Mesenchymal stem cell (in vitro differentiated cells and primary cell): ENCODE measurements around the gene SLC35B3.
"Not testable (repeated sequence)": the region's sequence is repeated elsewhere in the genome, so short reads cannot be mapped to it uniquely, and the experiment has no call there.

Experiments used
- DNase-seq: peaks from one replicate; pipeline ENCODE4 v3.0.0-alpha.2; 2013
- H2AFZ ChIP-seq: one replicate; pipeline ENCODE4 v1.6.1; 2013; ENCODE audit warnings: low read depth, mild to moderate bottlenecking, control low read depth, inconsistent platforms, low read length, moderate library complexity
- H2AK5ac ChIP-seq: 2 replicates; pipeline ENCODE4 v1.6.1; 2013; ENCODE audit warnings: low read length, moderate library complexity, mild to moderate bottlenecking, inconsistent platforms; ENCODE audit not compliant: severe bottlenecking
- H2BK120ac ChIP-seq: one replicate; pipeline ENCODE4 v1.6.1; 2013; ENCODE audit warnings: low read depth, mild to moderate bottlenecking, inconsistent platforms, low read length, moderate library complexity
- H2BK12ac ChIP-seq, 2 experiments: one replicate each; pipeline ENCODE4 v1.6.1; 2013; ENCODE audit warnings: inconsistent platforms in 2 of 2, low read length in 2 of 2, mild to moderate bottlenecking in 2 of 2, moderate library complexity in 2 of 2, control low read depth in 1 of 2
- H2BK15ac ChIP-seq: one replicate; pipeline ENCODE4 v1.6.1; 2013; ENCODE audit warnings: mild to moderate bottlenecking, low read depth, inconsistent platforms; ENCODE audit not compliant: poor library complexity, severe bottlenecking
- H2BK5ac ChIP-seq: 2 replicates; pipeline ENCODE4 v1.6.1; 2013; ENCODE audit warnings: low read depth, mild to moderate bottlenecking, low read length, control low read depth, inconsistent platforms; ENCODE audit not compliant: poor library complexity, severe bottlenecking
- H3K14ac ChIP-seq, 2 experiments: one replicate each; pipeline ENCODE4 v1.6.1; 2013; ENCODE audit warnings: inconsistent platforms in 2 of 2, low read length in 2 of 2, control low read depth in 1 of 2, mild to moderate bottlenecking in 1 of 2, moderate library complexity in 1 of 2
- H3K18ac ChIP-seq, 2 experiments: one replicate each; pipeline ENCODE4 v1.6.1; 2013; ENCODE audit warnings: inconsistent platforms in 2 of 2, low read length in 2 of 2, control low read depth in 1 of 2, low read depth in 1 of 2, mild to moderate bottlenecking in 1 of 2
- H3K23ac ChIP-seq, 2 experiments: one replicate each; pipeline ENCODE4 v1.6.1; 2013; ENCODE audit warnings: inconsistent platforms in 2 of 2, low read length in 2 of 2, mild to moderate bottlenecking in 2 of 2, moderate library complexity in 2 of 2, control low read depth in 1 of 2
- H3K27ac ChIP-seq: 2 replicates; pipeline ENCODE4 v1.5.1; 2013; ENCODE audit warnings: mild to moderate bottlenecking, moderate library complexity, low read length, control low read depth, inconsistent platforms; ENCODE audit not compliant: poor library complexity, severe bottlenecking
- H3K27me3 ChIP-seq, 2 experiments: 2 replicates each; pipeline versions ENCODE4 v1.6.1 to v1.7.0; 2013; ENCODE audit warnings: low read length in 2 of 2, mild to moderate bottlenecking in 2 of 2, moderate library complexity in 2 of 2, control low read depth in 1 of 2, inconsistent platforms in 1 of 2; ENCODE audit not compliant: control insufficient read depth in 1 of 2, insufficient read depth in 1 of 2
- H3K36me3 ChIP-seq, 2 experiments: 2 replicates each; pipeline versions ENCODE4 v1.6.1 to v1.7.0; 2013; ENCODE audit warnings: low read length in 2 of 2, control low read depth in 1 of 2, inconsistent platforms in 1 of 2, low read depth in 1 of 2, mild to moderate bottlenecking in 1 of 2; ENCODE audit not compliant: insufficient read depth in 2 of 2, control insufficient read depth in 1 of 2
- H3K4ac ChIP-seq, 2 experiments: one replicate each; pipeline ENCODE4 v1.6.1; 2013; ENCODE audit warnings: inconsistent platforms in 2 of 2, low read length in 2 of 2, mild to moderate bottlenecking in 2 of 2, moderate library complexity in 2 of 2, control low read depth in 1 of 2, low read depth in 1 of 2
- H3K4me1 ChIP-seq: 2 replicates; pipeline ENCODE4 v1.6.1; 2013; ENCODE audit warnings: low read depth, low read length, control low read depth; ENCODE audit not compliant: control insufficient read depth, insufficient read depth
- H3K4me2 ChIP-seq: 2 replicates; pipeline ENCODE4 v1.6.1; 2013; ENCODE audit warnings: low read length, mild to moderate bottlenecking, inconsistent platforms; ENCODE audit not compliant: poor library complexity, severe bottlenecking
- H3K4me3 ChIP-seq, 2 experiments: 2 replicates each; pipeline versions ENCODE4 v1.5.1 to v1.7.0; 2013; ENCODE audit warnings: low read length in 2 of 2, mild to moderate bottlenecking in 2 of 2, control low read depth in 1 of 2, low read depth in 1 of 2; ENCODE audit not compliant: insufficient read depth in 1 of 2
- H3K79me1 ChIP-seq: replicated peaks from 2 replicates; pipeline ENCODE4 v1.6.1; 2013; ENCODE audit warnings: mild to moderate bottlenecking, control low read depth, low read length, inconsistent platforms; ENCODE audit not compliant: poor library complexity, severe bottlenecking
- H3K9ac ChIP-seq: 2 replicates; pipeline ENCODE4 v1.7.0; 2013; ENCODE audit warnings: mild to moderate bottlenecking, low read length, moderate library complexity
- H3K9me3 ChIP-seq: 2 replicates; pipeline ENCODE4 v1.7.0; 2013; ENCODE audit warnings: mild to moderate bottlenecking, low read length; ENCODE audit not compliant: control insufficient read depth
- H4K8ac ChIP-seq: one replicate; pipeline ENCODE4 v1.6.1; 2013; ENCODE audit warnings: inconsistent platforms, mild to moderate bottlenecking, low read length, moderate library complexity
- H4K91ac ChIP-seq: one replicate; pipeline ENCODE4 v1.6.1; 2013; ENCODE audit warnings: mild to moderate bottlenecking, low read length, inconsistent platforms
- WGBS: methylation state at CpG from one replicate; pipeline ENCODE4 v1.1.7; 2013; ENCODE audit warnings: mixed read lengths; 5-methylcytosine and 5-hydroxymethylcytosine counted together

Gene SLC35B3

DNA sequence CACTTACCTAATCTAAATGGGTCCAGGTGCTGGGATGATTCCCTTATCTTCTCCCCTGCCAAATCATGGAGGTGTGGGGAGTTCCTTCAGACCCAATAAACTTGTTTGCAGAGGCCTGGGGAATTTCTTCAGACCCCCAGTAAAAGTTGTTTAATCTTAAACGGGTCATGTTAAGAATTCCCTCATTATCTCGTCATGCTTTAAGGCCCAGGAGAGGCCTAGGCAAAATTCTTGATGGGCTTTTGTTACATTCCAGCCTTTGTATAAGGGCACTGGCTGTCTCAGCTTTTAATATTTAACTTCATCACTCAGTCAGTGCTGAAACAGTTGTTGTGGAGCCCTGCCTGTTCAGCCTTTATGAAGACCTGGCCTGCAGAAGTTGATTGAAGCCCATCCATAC is 11.0 kb upstream of the SLC35B3 start:
- Histone ChIP-seq H4K8ac (no peak overlapping the region), H3K27ac (peak overlapping the region; percentile 85), H2BK12ac (no peak overlapping the region), H3K36me3 (no peaks in the 10 kb centered on the region), H3K14ac (no peak overlapping the region), H3K4me2 (no peak overlapping the region), H3K18ac (no peak overlapping the region), H4K91ac (no peak overlapping the region), H2BK5ac (no peak overlapping the region), H3K9me3 (no peaks in the 10 kb centered on the region), H3K4me3 (no peak overlapping the region), H3K23ac (no peak overlapping the region), H3K79me1 (no peaks in the 10 kb centered on the region), H2BK15ac (no peak overlapping the region), H2AFZ (no peak overlapping the region), H3K9ac (no peak overlapping the region), H2AK5ac (no peak overlapping the region), H2BK120ac (no peak overlapping the region), H3K4ac (no peak overlapping the region), H3K4me1 (peaks cover 1% of the 10 kb centered on the region), H3K27me3 (no peaks in the 10 kb centered on the region)
- 49% methylated on average over 2 of the region's 2 CpGs for WGBS
- no peak for DNase-seq

DNA sequence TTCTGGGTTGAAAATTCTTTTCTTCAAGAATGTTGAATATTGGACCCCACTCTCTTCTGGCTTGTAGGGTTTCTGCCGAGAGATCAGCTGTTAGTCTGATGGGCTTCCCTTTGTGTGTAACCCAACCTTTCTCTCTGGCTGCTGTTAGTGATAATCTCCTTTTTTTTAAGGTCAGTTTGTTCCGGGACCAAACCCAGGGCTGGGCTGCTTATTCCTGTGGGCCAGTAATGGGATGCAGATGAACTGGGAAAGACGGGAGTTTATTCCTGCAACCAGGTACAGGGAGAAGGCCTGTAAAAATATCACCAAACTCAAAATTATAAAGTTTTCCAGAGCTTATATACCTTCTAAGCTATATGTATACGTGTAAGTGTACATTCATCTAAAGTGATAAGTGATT is 10.6 kb upstream of the SLC35B3 start:
- not testable (repeated sequence) for H3K9ac ChIP-seq, H3K18ac ChIP-seq, H3K27me3 ChIP-seq, H3K36me3 ChIP-seq, H3K9me3 ChIP-seq, H2AFZ ChIP-seq, H2BK12ac ChIP-seq, H4K91ac ChIP-seq, H2BK5ac ChIP-seq, H3K79me1 ChIP-seq, H3K4me1 ChIP-seq, H4K8ac ChIP-seq, H3K14ac ChIP-seq, H3K4me3 ChIP-seq, H3K23ac ChIP-seq, H3K4ac ChIP-seq, DNase-seq, H2BK120ac ChIP-seq, H2BK15ac ChIP-seq, H3K4me2 ChIP-seq
- 100% methylated on average over 1 of the region's 4 CpGs for WGBS
- H3K27ac ChIP-seq: peak overlapping the region; percentile 52
- H2AK5ac ChIP-seq: peak overlapping the region; percentile 73

DNA sequence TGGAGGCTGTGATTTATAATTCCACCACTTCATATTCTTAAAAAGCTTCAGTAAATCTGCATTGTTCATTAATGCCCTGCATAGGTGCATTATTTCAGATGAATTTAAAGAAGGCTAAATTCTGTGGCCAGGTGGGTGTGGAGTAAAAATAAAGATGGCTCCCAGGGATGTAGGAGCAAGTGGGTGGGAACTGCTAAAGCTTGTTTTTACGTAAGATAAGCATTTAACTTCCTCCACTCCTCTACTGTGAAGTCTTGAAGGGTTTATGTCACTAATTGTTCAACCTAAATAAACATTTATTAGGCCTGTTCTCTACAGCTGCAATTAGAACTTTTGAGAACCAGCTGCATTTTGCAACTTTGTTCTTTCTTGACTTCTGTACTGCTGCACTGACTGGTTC is 6.8 kb upstream of the SLC35B3 start:
- Histone ChIP-seq H2BK5ac (no peak overlapping the region), H3K27me3 (no peaks in the 10 kb centered on the region), H3K4me3 (no peak overlapping the region), H3K79me1 (no peaks in the 10 kb centered on the region), H3K23ac (no peak overlapping the region), H3K4me2 (no peak overlapping the region), H3K18ac (no peak overlapping the region), H2BK15ac (no peak overlapping the region), H3K14ac (no peak overlapping the region), H3K4me1 (peaks cover 1% of the 10 kb centered on the region), H2BK120ac (no peak overlapping the region), H3K9ac (no peak overlapping the region), H2AFZ (no peak overlapping the region), H3K9me3 (no peaks in the 10 kb centered on the region), H2BK12ac (no peak overlapping the region), H3K36me3 (no peaks in the 10 kb centered on the region), H4K8ac (no peak overlapping the region), H2AK5ac (no peak overlapping the region), H4K91ac (no peak overlapping the region), H3K27ac (no peak overlapping the region), H3K4ac (no peak overlapping the region)
- no peak for DNase-seq
- WGBS: no CpG with 5 or more reads among the region's 1 CpG

GRCh38 chr6:8441452-8441851 is 6.1 kb upstream of the SLC35B3 start:
- Histone ChIP-seq H2AK5ac (no peak overlapping the region), H3K27me3 (no peaks in the 10 kb centered on the region), H3K9ac (no peak overlapping the region), H2BK120ac (no peak overlapping the region), H2AFZ (no peak overlapping the region), H3K4me3 (no peak overlapping the region), H3K9me3 (no peaks in the 10 kb centered on the region), H3K23ac (no peak overlapping the region), H3K4ac (no peak overlapping the region), H3K4me2 (no peak overlapping the region), H3K79me1 (no peaks in the 10 kb centered on the region), H3K18ac (no peak overlapping the region), H2BK5ac (no peak overlapping the region), H4K8ac (no peak overlapping the region), H3K14ac (no peak overlapping the region), H4K91ac (no peak overlapping the region), H3K4me1 (peaks cover 1% of the 10 kb centered on the region), H2BK15ac (no peak overlapping the region), H2BK12ac (no peak overlapping the region), H3K36me3 (no peaks in the 10 kb centered on the region), H3K27ac (no peak overlapping the region)
- WGBS: no CpG with 5 or more reads among the region's 1 CpG
- no peak for DNase-seq
